Medulla oblongata (tissue), 1 donor: ENCODE results near the gene TASP1.
"Not testable (repeated sequence)": the region's sequence is repeated elsewhere in the genome, so short reads cannot be mapped to it uniquely, and the experiment has no call there.

Experiments
- DNase-seq: peaks from one replicate; pipeline ENCODE4 v3.0.0-alpha.2; 2015; ENCODE audit errors: extremely low spot score

Gene TASP1

GRCh38 chr20:13638496-13639149 lies at the start of gene TASP1:
TSS of gene TASP1 (minus strand) at chr20:13638932. CDS start at chr20:13630078, 8,854 bp downstream.
- DNase-seq, result peak; percentile 98

- DNase-seq, result no peak
Measured at GRCh38 chr20:13687815-13688214, 49.1 kb upstream of the TASP1 start.

- no peak for DNase-seq
Measured at GRCh38 chr20:13685623-13686022, 46.9 kb upstream of the TASP1 start.

GRCh38 chr20:13684566-13685222 lies 46.0 kb upstream of the TASP1 start:
- DNase-seq, result no peak

- no peak for DNase-seq
Measured at GRCh38 chr20:13683833-13684232, 45.1 kb upstream of the TASP1 start.

GRCh38 chr20:13681248-13682125 lies 42.8 kb upstream of the TASP1 start:
- no peak for DNase-seq

GRCh38 chr20:13678944-13679343 lies 40.2 kb upstream of the TASP1 start:
- no peak for DNase-seq

GRCh38 chr20:13677241-13677640 lies 38.5 kb upstream of the TASP1 start:
- no peak for DNase-seq

GRCh38 chr20:13676682-13677081 lies 38.0 kb upstream of the TASP1 start:
- no peak for DNase-seq

GRCh38 chr20:13672690-13673089 lies 34.0 kb upstream of the TASP1 start:
- DNase-seq, result no peak

- DNase-seq, result peak; percentile 21
Measured at GRCh38 chr20:13671916-13672378, 33.2 kb upstream of the TASP1 start.

- no peak for DNase-seq
Measured at GRCh38 chr20:13671512-13671911, 32.8 kb upstream of the TASP1 start.

GRCh38 chr20:13670160-13670559 lies 31.4 kb upstream of the TASP1 start:
- DNase-seq, result no peak

- no peak for DNase-seq
Measured at GRCh38 chr20:13665709-13666395, 27.1 kb upstream of the TASP1 start.

- DNase-seq, result no peak
Measured at GRCh38 chr20:13661070-13661685, 22.4 kb upstream of the TASP1 start.

- DNase-seq, result peak; percentile 14
Measured at GRCh38 chr20:13659288-13659687, 20.6 kb upstream of the TASP1 start.

GRCh38 chr20:13658060-13658459 lies 19.3 kb upstream of the TASP1 start:
- not testable (repeated sequence) for DNase-seq

GRCh38 chr20:13656721-13657368 lies 18.1 kb upstream of the TASP1 start:
- DNase-seq, result no peak

GRCh38 chr20:13654463-13655023 lies 15.8 kb upstream of the TASP1 start:
- no peak for DNase-seq

GRCh38 chr20:13650474-13650873 lies 11.7 kb upstream of the TASP1 start:
- DNase-seq, result no peak
